GM12801 (cell line): ENCODE results near the gene MEPE.

Source experiments
- CTCF ChIP-seq: IDR thresholded peaks from one replicate; pipeline ENCODE4 v1.5.1; 2011; ENCODE audit warnings: control low read depth; ENCODE audit not compliant: insufficient read length; ENCODE audit errors: extremely low read depth

MEPE gene

DNA sequence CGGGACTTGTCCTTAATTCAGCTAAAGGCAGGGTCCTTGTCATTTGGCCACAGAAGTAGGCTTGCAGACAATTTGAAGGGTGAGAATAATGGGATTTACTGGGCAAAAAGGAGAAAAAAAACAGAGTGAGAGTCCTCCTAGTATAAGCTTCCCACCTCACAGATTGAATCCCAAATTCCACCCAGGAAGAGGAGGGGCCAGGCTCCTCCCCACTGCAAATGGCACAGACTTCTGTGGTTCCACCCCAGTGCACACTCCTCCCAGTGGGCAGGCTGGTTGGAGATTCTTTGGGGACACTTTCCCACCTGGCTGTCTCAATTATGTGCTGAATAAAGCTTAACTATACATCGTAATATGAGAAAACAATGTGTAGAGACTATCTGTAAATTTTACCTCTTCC, 31.6 kb downstream of the MEPE start:
- TF ChIP-seq CTCF: no peak

DNA sequence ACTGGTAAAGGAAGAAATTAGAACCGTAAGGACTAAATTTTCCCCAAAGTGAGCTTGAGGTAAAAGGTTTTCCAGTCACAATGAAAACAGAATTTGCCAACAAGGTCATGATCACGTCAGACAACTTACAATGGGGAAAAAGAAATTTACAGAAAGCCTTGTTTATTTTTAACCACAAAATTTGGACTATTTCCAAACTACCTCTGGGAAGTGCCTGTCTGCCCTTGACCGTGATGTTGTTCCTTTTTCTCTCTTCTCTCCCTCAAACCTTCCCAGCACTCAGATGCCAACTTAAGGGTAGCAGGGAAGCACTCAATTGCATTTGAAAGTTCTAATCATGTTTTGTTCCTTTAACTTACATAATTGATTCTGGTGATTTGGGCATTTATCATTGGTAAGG, 32.5 kb downstream of the MEPE start:
- no peak for TF ChIP-seq CTCF

- no peak for TF ChIP-seq CTCF
Measured at GRCh38 chr4:87865960-87866598, 33.3 kb downstream of the MEPE start.

DNA sequence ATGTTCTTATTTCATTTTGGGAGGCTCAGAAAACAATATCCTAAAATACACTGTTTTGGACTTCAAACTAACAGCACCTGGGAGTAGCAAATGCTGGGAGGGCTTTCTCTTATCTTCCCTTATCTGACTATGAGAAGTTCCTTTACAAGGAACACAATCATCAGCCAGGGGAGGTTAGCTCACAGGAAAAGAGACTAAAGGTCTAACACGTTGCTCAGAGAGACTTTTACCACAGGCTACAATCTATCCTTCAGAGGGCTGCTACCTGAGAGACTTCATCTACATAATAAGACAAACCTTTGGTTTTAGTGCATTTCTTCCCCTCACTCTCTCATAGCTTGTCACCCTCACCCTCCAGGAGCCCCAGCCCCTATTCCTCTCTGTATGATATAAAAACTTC, 35.8 kb downstream of the MEPE start:
- TF ChIP-seq CTCF: no peak

DNA sequence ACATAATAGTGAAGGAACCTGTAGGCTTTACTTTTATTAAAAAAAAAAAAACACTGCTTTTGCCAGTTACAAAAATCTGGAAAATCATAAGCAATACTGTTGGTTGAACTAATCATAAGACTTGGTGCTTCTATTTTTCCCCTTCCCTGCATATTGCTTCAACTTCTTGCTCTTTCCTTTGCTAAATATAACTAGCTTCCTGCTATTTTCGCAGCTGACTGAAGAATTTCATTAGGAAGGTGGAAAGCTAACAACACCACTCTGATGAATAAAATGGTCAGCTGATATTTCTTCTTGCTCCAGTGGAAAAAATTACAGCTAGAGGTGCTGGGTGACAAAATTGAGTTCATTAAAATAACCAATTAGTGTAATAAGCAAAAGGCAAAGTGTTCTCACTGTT, 39.3 kb downstream of the MEPE start:
- TF ChIP-seq CTCF: no peak

GRCh38 chr4:87875191-87875590, 42.4 kb downstream of the MEPE start:
- TF ChIP-seq CTCF: no peak

DNA sequence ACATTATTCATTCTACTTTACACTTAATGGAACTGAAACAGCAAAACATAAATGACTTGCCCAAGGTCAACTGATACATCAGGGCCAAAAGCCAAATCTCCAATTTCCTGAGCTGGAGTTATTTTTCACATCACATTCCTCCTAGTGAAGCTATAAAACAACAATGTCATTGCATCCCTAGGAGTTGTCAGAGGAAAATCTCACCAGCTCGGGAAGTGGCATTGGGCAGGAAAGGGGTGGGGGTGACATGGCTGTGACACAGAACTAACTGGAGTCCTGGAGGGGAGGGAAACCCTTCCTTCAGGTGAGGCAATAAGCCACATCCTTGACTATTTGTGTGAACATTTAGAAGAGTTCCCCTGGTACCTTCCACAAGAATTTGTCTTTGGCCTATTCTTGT, 47.3 kb downstream of the MEPE start:
- no peak for TF ChIP-seq CTCF
